HepG2 (cell line): ENCODE measurements around the gene CEP131. TPM values are rescaled to one million over a fixed set of nuclear protein-coding genes. Genes with fewer than 3 reads are reported as not detected.

Source experiments
- NCOA1 ChIP-seq: sonication (generic); formaldehyde crosslinking; IDR thresholded peaks from 2 replicates; pipeline ENCODE4 v1.9.0; 2021; ENCODE audit warnings: missing genetic modification reagents
- polyA plus RNA-seq, 8 experiments: library from polyadenylated mRNA; depleted of rRNA in 3 of 8; stranded (reverse) in 7 of 8; unstranded in 1 of 8; fragments of >200 nt; fragmentation: Illumina TruSeq in 4 of 8; extraction: Trizol in 4 of 8; gene quantifications; 2 replicates each; pipeline versions ENCODE4 v1.2.1 to v1.2.3, GENCODE V29; 2011 to 2016; ENCODE audit warnings: low read depth in 4 of 8, missing spikeins in 1 of 8, mixed read lengths in 1 of 8; ENCODE audit not compliant: insufficient read depth in 1 of 8
- total RNA-seq, 5 experiments: library from RNA; depleted of rRNA; stranded (reverse); fragments of >200 nt; fragmentation: Illumina TruSeq; extraction: Trizol; gene quantifications; 2 replicates each; pipeline ENCODE4 v1.2.3, GENCODE V29; 2016; ENCODE audit warnings: low read depth in 1 of 5
- TF ChIP-seq, protein P1 (sequence below): sonication (generic); formaldehyde crosslinking; IDR thresholded peaks from 2 replicates; pipeline ENCODE4 v1.8.1; 2023; ENCODE audit warnings: mild to moderate bottlenecking, inconsistent platforms, moderate library complexity, missing genetic modification reagents, borderline replicate concordance
- TF ChIP-seq, protein P2 (sequence below): sonication (generic); formaldehyde crosslinking; IDR thresholded peaks from one replicate; pipeline ENCODE4 v1.5.1; 2020; ENCODE audit warnings: mild to moderate bottlenecking, missing genetic modification reagents; ENCODE audit errors: not compliant biosample characterization
- TF ChIP-seq, protein P3 (sequence below): sonication (generic); formaldehyde crosslinking; IDR thresholded peaks from 2 replicates; pipeline ENCODE4 v1.9.0; 2021; ENCODE audit warnings: mild to moderate bottlenecking, missing genetic modification reagents
- TF ChIP-seq, protein P4 (sequence below): sonication (generic); formaldehyde crosslinking; IDR thresholded peaks from 2 replicates; pipeline ENCODE4 v1.9.0; 2022; ENCODE audit warnings: missing genetic modification reagents, mild to moderate bottlenecking, borderline replicate concordance

The CEP131 gene
- total and polyA plus RNA-seq, 2 of the 13 experiments (the other 11 are each of a cell fraction or from before 2014, with no cell fraction given): 5.0 to 16.8 TPM

DNA sequence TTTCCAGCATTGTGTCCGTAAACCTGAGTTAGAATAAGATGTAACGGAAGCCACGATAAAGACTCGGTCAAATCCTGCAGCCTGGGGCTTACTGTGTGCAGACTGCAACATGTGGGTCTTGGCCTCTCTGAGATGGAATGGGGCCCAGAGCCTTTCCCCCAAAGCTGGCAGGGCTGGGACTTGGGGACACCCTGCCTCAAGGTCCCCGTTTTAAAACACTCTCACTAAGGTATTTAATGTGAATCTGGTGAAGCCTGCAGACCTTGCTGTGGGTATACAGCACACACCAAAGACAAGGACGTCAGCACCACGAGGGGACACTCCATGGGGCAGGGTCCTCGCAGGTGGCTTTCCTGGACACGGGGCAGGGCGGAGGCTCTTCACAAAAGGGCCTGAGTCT is 18.4 kb upstream of the CEP131 start (continued):
- TF ChIP-seq, protein P1, sequence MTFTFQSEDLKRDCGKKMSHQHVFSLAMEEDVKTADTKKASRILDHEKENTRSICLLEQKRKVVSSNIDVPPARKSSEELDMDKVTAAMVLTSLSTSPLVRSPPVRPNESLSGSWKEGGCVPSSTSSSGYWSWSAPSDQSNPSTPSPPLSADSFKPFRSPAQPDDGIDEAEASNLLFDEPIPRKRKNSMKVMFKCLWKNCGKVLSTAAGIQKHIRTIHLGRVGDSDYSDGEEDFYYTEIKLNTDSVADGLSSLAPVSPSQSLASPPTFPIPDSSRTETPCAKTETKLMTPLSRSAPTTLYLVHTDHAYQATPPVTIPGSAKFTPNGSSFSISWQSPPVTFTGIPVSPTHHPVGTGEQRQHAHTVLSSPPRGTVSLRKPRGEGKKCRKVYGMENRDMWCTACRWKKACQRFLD: no peak
- peak; percentile 74; the same call in 1 of the 2 replicates for TF ChIP-seq NCOA1
- TF ChIP-seq, protein P2, sequence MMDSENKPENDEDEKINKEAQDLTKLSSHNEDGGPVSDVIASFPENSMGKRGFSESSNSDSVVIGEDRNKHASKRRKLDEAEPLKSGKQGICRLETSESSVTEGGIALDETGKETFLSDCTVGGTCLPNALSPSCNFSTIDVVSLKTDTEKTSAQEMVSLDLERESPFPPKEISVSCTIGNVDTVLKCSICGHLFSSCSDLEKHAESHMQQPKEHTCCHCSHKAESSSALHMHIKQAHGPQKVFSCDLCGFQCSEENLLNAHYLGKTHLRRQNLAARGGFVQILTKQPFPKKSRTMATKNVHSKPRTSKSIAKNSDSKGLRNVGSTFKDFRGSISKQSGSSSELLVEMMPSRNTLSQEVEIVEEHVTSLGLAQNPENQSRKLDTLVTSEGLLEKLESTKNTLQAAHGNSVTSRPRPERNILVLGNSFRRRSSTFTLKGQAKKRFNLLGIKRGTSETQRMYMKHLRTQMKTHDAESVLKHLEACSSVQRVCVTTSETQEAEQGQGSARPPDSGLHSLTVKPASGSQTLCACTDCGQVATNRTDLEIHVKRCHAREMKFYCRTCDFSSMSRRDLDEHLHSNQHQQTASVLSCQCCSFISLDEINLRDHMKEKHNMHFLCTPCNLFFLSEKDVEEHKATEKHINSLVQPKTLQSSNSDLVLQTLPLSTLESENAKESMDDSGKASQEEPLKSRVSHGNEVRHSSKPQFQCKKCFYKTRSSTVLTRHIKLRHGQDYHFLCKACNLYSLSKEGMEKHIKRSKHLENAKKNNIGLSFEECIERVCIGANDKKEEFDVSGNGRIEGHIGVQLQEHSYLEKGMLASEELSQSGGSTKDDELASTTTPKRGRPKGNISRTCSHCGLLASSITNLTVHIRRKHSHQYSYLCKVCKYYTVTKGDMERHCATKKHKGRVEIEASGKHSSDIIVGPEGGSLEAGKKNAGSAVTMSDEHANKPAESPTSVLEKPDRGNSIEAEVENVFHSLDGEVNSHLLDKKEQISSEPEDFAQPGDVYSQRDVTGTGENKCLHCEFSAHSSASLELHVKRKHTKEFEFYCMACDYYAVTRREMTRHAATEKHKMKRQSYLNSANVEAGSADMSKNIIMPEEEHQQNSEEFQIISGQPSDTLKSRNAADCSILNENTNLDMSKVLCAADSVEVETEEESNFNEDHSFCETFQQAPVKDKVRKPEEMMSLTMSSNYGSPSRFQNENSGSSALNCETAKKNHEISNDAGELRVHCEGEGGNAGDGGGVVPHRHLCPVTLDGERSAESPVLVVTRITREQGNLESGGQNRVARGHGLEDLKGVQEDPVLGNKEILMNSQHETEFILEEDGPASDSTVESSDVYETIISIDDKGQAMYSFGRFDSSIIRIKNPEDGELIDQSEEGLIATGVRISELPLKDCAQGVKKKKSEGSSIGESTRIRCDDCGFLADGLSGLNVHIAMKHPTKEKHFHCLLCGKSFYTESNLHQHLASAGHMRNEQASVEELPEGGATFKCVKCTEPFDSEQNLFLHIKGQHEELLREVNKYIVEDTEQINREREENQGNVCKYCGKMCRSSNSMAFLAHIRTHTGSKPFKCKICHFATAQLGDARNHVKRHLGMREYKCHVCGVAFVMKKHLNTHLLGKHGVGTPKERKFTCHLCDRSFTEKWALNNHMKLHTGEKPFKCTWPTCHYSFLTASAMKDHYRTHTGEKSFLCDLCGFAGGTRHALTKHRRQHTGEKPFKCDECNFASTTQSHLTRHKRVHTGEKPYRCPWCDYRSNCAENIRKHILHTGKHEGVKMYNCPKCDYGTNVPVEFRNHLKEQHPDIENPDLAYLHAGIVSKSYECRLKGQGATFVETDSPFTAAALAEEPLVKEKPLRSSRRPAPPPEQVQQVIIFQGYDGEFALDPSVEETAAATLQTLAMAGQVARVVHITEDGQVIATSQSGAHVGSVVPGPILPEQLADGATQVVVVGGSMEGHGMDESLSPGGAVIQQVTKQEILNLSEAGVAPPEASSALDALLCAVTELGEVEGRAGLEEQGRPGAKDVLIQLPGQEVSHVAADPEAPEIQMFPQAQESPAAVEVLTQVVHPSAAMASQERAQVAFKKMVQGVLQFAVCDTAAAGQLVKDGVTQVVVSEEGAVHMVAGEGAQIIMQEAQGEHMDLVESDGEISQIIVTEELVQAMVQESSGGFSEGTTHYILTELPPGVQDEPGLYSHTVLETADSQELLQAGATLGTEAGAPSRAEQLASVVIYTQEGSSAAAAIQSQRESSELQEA (CRISPR knock-in tag): peak; percentile 9
- TF ChIP-seq, protein P3, sequence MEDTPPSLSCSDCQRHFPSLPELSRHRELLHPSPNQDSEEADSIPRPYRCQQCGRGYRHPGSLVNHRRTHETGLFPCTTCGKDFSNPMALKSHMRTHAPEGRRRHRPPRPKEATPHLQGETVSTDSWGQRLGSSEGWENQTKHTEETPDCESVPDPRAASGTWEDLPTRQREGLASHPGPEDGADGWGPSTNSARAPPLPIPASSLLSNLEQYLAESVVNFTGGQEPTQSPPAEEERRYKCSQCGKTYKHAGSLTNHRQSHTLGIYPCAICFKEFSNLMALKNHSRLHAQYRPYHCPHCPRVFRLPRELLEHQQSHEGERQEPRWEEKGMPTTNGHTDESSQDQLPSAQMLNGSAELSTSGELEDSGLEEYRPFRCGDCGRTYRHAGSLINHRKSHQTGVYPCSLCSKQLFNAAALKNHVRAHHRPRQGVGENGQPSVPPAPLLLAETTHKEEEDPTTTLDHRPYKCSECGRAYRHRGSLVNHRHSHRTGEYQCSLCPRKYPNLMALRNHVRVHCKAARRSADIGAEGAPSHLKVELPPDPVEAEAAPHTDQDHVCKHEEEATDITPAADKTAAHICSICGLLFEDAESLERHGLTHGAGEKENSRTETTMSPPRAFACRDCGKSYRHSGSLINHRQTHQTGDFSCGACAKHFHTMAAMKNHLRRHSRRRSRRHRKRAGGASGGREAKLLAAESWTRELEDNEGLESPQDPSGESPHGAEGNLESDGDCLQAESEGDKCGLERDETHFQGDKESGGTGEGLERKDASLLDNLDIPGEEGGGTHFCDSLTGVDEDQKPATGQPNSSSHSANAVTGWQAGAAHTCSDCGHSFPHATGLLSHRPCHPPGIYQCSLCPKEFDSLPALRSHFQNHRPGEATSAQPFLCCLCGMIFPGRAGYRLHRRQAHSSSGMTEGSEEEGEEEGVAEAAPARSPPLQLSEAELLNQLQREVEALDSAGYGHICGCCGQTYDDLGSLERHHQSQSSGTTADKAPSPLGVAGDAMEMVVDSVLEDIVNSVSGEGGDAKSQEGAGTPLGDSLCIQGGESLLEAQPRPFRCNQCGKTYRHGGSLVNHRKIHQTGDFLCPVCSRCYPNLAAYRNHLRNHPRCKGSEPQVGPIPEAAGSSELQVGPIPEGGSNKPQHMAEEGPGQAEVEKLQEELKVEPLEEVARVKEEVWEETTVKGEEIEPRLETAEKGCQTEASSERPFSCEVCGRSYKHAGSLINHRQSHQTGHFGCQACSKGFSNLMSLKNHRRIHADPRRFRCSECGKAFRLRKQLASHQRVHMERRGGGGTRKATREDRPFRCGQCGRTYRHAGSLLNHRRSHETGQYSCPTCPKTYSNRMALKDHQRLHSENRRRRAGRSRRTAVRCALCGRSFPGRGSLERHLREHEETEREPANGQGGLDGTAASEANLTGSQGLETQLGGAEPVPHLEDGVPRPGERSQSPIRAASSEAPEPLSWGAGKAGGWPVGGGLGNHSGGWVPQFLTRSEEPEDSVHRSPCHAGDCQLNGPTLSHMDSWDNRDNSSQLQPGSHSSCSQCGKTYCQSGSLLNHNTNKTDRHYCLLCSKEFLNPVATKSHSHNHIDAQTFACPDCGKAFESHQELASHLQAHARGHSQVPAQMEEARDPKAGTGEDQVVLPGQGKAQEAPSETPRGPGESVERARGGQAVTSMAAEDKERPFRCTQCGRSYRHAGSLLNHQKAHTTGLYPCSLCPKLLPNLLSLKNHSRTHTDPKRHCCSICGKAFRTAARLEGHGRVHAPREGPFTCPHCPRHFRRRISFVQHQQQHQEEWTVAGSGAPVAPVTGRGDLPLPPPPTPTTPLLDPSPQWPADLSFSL (CRISPR knock-in tag): no peak
- TF ChIP-seq, protein P4, sequence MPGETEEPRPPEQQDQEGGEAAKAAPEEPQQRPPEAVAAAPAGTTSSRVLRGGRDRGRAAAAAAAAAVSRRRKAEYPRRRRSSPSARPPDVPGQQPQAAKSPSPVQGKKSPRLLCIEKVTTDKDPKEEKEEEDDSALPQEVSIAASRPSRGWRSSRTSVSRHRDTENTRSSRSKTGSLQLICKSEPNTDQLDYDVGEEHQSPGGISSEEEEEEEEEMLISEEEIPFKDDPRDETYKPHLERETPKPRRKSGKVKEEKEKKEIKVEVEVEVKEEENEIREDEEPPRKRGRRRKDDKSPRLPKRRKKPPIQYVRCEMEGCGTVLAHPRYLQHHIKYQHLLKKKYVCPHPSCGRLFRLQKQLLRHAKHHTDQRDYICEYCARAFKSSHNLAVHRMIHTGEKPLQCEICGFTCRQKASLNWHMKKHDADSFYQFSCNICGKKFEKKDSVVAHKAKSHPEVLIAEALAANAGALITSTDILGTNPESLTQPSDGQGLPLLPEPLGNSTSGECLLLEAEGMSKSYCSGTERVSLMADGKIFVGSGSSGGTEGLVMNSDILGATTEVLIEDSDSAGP (CRISPR knock-in tag): 0 out of 2 replicates have a peak, but pooled peaks have one; percentile 15
